GM21737 (cell line): Measurements from ENCODE around the gene MBTPS1.

Source experiments
- ATAC-seq: cut with Tn5 transposase; IDR thresholded peaks from one replicate; pipeline ENCODE4 v1.9.1; 2021; ENCODE audit warnings: mild to moderate bottlenecking, moderate library complexity; ENCODE audit not compliant: unreplicated experiment

Gene MBTPS1

DNA sequence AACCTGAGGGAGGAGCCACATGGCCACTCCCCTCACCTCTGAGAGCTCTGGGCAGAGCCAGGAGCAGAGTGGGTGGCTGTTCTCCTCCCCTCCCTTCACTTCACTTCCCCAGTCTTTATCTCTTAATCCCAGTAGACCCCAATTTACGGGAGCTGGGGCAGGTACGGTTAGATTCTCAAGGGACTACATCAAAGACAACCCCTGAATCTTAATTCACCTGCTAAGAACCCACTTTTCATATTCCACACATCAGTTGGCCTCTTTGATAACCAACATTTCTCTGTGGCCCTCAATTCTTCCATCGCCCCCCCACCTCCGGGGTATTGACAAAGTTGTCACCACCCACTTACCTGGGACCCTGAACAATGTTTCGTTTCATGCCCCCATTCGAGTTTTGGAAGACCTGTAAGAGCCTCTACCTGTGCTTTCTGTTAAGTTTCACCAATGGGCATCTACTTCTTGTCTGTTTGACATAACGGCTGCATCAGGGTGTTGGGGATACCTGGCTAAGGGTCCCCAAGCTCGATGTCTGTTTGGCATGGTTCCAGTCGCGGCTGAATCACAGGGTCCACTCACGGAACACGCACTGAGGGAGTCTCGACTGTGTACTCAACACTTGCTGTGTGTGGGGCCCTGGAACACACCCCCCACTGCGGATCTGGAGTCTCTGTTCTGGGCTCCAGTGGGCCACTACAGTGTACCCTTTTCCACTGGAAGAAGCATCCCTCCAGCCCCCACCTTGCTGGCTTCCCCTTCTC is 102.0 kb downstream of the MBTPS1 start:
- no peak for ATAC-seq

DNA sequence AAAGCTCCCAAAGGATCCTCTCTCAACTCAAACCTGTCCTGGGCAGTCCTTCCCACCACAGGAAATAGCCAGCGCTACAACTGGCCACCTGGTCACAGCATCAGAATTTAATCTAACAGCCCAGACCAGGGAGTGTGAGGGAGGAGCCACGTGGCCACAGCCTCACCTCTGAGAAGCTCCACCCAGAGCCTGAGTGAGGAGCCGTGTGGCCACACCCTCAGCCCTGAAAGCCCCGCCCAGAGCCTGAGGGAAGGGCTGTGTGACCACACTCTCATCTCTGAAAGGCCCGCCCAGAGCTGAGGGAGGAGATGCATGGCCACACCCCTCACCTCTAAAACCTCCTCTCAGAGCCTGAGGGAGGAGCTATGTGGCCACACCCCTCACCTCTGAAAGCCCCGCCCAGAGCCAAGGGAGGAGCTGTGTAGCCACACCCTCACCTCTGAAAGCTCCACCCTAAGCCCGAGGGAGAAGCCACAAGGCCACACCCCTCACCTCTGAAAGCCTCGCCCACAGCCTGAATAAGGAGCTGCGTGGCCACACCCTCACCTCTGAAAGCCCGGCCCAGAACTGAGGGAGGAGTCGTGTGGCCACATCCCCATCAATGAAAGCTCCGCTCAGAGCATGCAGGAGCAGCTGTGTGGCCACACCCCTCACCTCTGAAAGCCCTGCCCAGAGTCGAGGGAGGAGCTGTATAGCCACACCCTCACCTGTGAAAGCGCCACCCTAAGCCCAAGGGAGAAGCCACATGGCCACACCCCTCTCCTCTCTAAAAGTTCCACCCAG is 102.8 kb downstream of the MBTPS1 start:
- ATAC-seq, result peak; percentile 88

DNA sequence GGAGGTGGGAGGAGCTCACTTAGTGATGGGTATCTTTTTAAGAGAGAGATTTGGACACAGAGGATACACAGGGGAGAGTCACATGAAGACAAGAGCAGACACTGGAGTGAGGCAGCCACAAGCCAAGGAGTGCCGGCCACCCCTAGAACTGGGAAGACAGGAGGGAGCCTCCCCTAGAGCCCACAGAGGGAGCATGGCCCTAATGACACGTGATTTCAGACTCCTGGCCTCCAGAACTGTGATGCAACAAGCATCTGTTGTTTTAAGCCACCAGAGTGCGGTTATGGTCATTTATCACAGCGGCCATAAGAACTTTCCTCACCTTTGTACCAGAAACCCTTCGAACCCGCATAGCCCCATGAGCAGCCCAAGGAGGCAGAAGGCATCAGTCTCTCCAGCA is 107.5 kb downstream of the MBTPS1 start:
- no peak for ATAC-seq

DNA sequence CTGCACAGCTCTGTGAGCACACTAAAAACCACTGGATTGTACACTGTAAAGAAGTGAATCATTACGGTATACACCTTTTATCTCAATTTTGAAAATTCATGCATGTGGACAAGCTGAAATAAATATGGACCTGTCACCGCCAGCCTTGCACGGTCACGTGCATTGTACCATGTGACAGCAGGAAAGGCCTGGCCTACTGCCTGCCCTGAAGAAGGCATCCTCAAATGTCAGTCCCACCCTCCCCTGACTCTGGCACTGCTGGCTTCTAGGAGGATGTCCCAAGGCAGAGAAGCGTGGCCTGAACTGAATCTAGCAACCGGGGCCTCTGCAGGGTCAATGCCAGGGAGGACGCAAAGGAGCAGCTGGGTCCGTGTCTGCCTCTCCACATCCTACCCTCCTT is 108.8 kb downstream of the MBTPS1 start:
- ATAC-seq, result no peak

DNA sequence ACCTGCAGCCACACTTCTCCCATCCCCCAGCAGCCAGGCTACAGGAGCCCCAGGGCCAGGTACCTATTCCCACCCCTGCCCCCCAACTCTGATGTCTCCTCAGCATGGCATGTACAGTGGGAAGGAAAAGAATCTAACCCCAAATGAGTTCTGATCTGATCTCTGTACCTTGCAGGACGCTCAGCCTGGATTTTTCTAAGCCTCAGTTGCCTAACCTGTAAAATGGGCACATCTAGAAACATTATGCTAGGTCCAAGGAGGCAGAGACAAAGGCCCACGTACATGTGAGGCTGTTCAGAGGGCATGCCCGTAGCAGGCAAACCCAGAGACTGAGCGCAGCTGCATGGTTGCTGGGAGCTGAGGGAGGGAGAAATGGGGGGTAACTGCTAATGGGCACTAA is 109.2 kb downstream of the MBTPS1 start:
- ATAC-seq, result no peak

DNA sequence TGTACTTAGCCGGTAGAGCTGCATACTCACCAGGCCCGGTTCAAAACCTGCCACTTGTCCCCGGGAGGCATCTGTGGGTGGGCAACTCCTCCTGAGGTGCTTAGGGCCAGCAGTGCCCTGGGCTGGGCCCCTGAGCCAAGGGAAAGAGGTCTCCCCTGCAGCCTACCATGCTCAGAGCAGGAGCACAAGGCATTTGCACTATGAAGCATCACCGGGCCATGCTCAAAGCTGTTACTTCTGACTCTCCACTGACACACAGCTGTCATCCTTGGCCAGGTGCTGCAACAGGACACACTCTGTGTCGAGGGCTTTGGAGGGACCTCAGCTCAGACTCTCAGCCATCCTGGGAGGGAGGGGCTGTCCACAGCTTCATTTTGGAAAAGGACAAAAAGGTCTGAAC is 111.4 kb downstream of the MBTPS1 start:
- no peak for ATAC-seq

DNA sequence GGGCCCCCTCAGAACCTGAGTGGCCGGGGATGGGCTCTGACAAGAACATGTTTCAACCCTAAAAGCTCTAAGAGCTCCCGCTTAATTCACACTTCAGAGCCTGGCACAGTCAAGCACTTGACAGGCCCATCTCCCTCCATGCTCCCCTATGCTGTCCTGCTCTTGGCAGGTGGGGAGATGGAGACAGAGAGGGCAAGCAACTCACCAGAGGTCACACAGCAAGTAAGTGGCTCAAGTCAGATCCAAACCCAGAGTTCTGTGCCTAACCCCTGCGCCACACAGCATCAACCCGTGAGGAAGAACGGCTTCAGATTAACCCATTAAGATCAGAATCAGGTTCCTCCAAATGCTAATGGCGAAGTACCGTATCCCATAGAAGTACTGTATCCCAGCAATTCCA is 112.3 kb downstream of the MBTPS1 start:
- ATAC-seq, result no peak
